ENCODE results near the gene MCM7.

MCM7 gene

DNA sequence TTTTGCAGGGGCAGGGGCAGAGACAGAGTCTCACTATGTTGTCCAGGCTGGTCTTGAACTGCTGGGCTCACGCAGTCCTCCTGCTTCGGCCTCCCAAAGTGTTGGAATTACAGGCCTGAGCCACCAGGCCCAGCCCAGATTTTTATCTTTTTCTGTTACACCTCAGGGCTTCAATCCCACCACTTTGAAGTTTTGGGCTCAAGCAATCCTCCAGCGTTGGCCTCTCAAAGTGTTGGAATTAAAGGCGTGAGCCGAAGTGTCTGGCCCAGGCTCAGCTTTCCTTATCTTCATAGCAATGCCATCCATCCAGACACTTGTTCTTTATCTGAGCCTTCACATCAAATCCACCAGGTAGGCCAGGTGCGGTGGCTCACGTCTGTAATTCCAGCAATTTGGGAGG is 13.8 kb upstream of the MCM7 start:
- H3K9ac ChIP-seq (ENCODE audit: low read length): no peak overlapping the region
- no peak overlapping the region for H3K4me3 ChIP-seq (ENCODE audit: insufficient read depth, low read length, poor library complexity, severe bottlenecking)

GRCh38 chr7:100111914-100112313 is 10.7 kb upstream of the MCM7 start:
- H3K79me2 ChIP-seq (ENCODE audit: insufficient read depth, low read length): no peaks in the 10 kb centered on the region
- H3K27ac ChIP-seq (ENCODE audit: low read depth, low read length): no peak overlapping the region
- H3K4me2 ChIP-seq (ENCODE audit: low read depth, low read length, poor library complexity, severe bottlenecking): no peak overlapping the region
- H3K9ac ChIP-seq (ENCODE audit: low read length): no peak overlapping the region
- H4K20me1 ChIP-seq (ENCODE audit: low read depth, low read length): no peaks in the 10 kb centered on the region
- no peaks in the 10 kb centered on the region; the same call in 1 of the 2 replicates for H3K36me3 ChIP-seq (ENCODE audit: low read length)
- no peaks in the 10 kb centered on the region for H3K27me3 ChIP-seq (ENCODE audit: low read length)
- no peaks in the 10 kb centered on the region for H3K9me2 ChIP-seq (replicated peaks; ENCODE audit: insufficient read depth, low read length)
- TF ChIP-seq, protein P1, sequence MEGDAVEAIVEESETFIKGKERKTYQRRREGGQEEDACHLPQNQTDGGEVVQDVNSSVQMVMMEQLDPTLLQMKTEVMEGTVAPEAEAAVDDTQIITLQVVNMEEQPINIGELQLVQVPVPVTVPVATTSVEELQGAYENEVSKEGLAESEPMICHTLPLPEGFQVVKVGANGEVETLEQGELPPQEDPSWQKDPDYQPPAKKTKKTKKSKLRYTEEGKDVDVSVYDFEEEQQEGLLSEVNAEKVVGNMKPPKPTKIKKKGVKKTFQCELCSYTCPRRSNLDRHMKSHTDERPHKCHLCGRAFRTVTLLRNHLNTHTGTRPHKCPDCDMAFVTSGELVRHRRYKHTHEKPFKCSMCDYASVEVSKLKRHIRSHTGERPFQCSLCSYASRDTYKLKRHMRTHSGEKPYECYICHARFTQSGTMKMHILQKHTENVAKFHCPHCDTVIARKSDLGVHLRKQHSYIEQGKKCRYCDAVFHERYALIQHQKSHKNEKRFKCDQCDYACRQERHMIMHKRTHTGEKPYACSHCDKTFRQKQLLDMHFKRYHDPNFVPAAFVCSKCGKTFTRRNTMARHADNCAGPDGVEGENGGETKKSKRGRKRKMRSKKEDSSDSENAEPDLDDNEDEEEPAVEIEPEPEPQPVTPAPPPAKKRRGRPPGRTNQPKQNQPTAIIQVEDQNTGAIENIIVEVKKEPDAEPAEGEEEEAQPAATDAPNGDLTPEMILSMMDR (IDR thresholded peaks at IDR 0.05; ENCODE audit: insufficient read depth, low read length, poor library complexity, severe bottlenecking): no peak
- TF ChIP-seq EZH2phosphoT487 (conservative IDR thresholded peaks at IDR 0.05; ENCODE audit: low read length): no peak
- H3K9me3 ChIP-seq (ENCODE audit: insufficient read depth, low read length): no peaks in the 10 kb centered on the region
- no peak overlapping the region for H3K4me3 ChIP-seq (ENCODE audit: insufficient read depth, low read length, poor library complexity, severe bottlenecking)
- H3F3A ChIP-seq (ENCODE audit: insufficient read depth): no peaks in the 10 kb centered on the region
- H2AFZ ChIP-seq (ENCODE audit: low read depth, low read length, severe bottlenecking): no peak overlapping the region

More for the DNA sequence above, 13.8 kb upstream of the MCM7 start:
- TF ChIP-seq, protein P1 (IDR thresholded peaks at IDR 0.05; ENCODE audit: insufficient read depth, low read length, poor library complexity, severe bottlenecking): no peak
- no peak for TF ChIP-seq EZH2phosphoT487 (conservative IDR thresholded peaks at IDR 0.05; ENCODE audit: low read length)
- Histone ChIP-seq H3K4me2 (ENCODE audit: low read depth, low read length, poor library complexity, severe bottlenecking) (no peak overlapping the region), H3F3A (ENCODE audit: insufficient read depth) (peaks cover 4% of the 10 kb centered on the region; the same call in 1 of the 2 replicates), H3K9me3 (ENCODE audit: insufficient read depth, low read length) (no peaks in the 10 kb centered on the region), H4K20me1 (ENCODE audit: low read depth, low read length) (no peaks in the 10 kb centered on the region), H3K36me3 (ENCODE audit: low read length) (no peaks in the 10 kb centered on the region; the same call in 1 of the 2 replicates), H3K27ac (ENCODE audit: low read depth, low read length) (no peak overlapping the region), H3K27me3 (ENCODE audit: low read length) (no peaks in the 10 kb centered on the region), H2AFZ (ENCODE audit: low read depth, low read length, severe bottlenecking) (no peak overlapping the region), H3K9me2 (replicated peaks; ENCODE audit: insufficient read depth, low read length) (no peaks in the 10 kb centered on the region), H3K79me2 (ENCODE audit: insufficient read depth, low read length) (peaks cover 9% of the 10 kb centered on the region)

DNA sequence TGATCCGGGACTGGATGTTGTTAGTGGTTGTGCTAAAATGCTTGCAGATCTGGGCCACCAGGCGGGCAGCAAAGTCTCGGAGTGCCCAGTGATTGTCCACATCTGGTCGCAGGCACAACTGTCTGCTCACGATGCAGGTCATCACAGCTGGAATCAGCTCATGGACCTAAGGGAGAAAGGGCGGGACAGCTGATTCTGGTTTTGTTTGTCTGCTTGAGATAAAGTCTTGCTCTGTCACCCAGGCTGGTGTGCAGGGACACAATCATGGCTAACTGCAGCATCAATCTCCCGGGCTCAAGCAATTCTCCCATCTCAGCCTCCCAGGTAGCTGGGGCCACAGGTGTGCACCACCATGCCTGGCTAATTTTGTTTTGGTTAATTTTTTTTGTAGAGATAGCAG is 10.0 kb upstream of the MCM7 start:
- H3K9me2 ChIP-seq (replicated peaks; ENCODE audit: insufficient read depth, low read length): no peaks in the 10 kb centered on the region
- no peaks in the 10 kb centered on the region for H4K20me1 ChIP-seq (ENCODE audit: low read depth, low read length)
- no peak for TF ChIP-seq EZH2phosphoT487 (conservative IDR thresholded peaks at IDR 0.05; ENCODE audit: low read length)
- TF ChIP-seq, protein P1 (IDR thresholded peaks at IDR 0.05; ENCODE audit: insufficient read depth, low read length, poor library complexity, severe bottlenecking): no peak
- H3K27me3 ChIP-seq (ENCODE audit: low read length): no peaks in the 10 kb centered on the region
- no peak overlapping the region for H3K4me3 ChIP-seq (ENCODE audit: insufficient read depth, low read length, poor library complexity, severe bottlenecking)
- H3K4me2 ChIP-seq (ENCODE audit: low read depth, low read length, poor library complexity, severe bottlenecking): no peak overlapping the region
- H3K27ac ChIP-seq (ENCODE audit: low read depth, low read length): no peak overlapping the region
- no peaks in the 10 kb centered on the region; the same call in 1 of the 2 replicates for H3K36me3 ChIP-seq (ENCODE audit: low read length)
- no peaks in the 10 kb centered on the region for H3K79me2 ChIP-seq (ENCODE audit: insufficient read depth, low read length)
- H3K9me3 ChIP-seq (ENCODE audit: insufficient read depth, low read length): no peaks in the 10 kb centered on the region
- H3F3A ChIP-seq (ENCODE audit: insufficient read depth): no peaks in the 10 kb centered on the region
- no peak overlapping the region for H3K9ac ChIP-seq (ENCODE audit: low read length)
- no peak overlapping the region for H2AFZ ChIP-seq (ENCODE audit: low read depth, low read length, severe bottlenecking)

All from SU-DHL-6 (cell line).